Globus pallidus (tissue), 1 donor: ENCODE results near the gene POLR3C.
A peak's percentile ranks its signal among the peaks of the same experiment; 100 is the strongest.
"Not testable (repeated sequence)": the region's sequence is repeated elsewhere in the genome, so short reads cannot be mapped to it uniquely, and the experiment has no call there.

Experiments used
- DNase-seq: peaks from one replicate; pipeline ENCODE4 v3.0.0-alpha.2; 2015; ENCODE audit warnings: low spot score

Gene POLR3C, protein sequence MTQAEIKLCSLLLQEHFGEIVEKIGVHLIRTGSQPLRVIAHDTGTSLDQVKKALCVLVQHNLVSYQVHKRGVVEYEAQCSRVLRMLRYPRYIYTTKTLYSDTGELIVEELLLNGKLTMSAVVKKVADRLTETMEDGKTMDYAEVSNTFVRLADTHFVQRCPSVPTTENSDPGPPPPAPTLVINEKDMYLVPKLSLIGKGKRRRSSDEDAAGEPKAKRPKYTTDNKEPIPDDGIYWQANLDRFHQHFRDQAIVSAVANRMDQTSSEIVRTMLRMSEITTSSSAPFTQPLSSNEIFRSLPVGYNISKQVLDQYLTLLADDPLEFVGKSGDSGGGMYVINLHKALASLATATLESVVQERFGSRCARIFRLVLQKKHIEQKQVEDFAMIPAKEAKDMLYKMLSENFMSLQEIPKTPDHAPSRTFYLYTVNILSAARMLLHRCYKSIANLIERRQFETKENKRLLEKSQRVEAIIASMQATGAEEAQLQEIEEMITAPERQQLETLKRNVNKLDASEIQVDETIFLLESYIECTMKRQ

DNA sequence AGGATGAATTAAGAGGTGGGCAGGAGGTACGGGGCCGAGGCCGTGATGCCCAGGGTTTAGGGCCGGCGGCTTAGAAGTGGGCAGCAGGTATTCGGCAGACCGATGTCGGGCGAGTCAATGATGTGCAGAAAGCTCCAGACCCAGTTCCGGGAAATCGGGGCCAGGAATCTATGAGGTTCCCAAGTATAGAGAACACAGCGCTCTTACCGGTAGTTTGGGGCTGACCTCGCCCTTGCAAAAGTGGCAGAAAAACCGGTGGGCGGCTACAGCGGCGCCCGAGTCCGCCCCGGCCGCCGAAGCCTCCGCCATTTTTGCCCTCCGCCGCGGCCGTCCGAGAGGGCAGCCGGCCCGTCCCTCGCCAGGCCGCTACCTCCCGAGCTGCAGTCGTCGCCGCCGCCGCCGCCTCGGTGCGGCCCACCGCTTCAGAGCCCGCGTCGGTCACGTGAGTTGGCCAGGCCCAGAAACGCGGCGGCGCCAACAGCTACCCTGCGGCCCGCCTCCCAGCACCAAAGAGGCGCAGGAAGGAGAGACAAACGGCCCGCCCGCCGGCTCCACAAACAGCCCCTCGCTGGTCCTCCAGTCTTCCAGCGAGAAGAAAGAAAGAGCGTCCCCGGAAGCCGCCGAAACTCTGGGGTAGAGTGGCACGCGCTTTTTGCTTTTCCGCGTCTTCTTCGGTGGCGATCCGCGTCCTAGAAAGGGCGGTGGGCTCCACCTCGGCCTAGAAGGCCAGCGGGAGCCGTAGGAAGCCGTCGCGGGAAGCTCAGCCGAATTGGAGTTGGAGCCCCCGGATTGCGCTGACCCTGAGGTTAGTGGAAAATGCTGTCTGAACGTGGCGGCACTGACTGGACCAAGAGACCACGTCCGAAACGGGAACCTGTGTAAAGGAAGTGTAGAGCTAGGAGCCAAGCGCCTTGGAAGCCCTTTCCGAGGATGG, at the start of gene POLR3C, which contains the start of gene RNF115:
Gene POLR3C (plus strand): TSS at position 636 of the 934 bp plus-strand sequence. CDS start 1,577 bp downstream, outside the sequence.
Gene RNF115 (minus strand): TSS at position 531 of the 934 bp plus-strand sequence. CDS start 222 bp downstream, at position 309.
- peak; percentile 90 for DNase-seq

DNA sequence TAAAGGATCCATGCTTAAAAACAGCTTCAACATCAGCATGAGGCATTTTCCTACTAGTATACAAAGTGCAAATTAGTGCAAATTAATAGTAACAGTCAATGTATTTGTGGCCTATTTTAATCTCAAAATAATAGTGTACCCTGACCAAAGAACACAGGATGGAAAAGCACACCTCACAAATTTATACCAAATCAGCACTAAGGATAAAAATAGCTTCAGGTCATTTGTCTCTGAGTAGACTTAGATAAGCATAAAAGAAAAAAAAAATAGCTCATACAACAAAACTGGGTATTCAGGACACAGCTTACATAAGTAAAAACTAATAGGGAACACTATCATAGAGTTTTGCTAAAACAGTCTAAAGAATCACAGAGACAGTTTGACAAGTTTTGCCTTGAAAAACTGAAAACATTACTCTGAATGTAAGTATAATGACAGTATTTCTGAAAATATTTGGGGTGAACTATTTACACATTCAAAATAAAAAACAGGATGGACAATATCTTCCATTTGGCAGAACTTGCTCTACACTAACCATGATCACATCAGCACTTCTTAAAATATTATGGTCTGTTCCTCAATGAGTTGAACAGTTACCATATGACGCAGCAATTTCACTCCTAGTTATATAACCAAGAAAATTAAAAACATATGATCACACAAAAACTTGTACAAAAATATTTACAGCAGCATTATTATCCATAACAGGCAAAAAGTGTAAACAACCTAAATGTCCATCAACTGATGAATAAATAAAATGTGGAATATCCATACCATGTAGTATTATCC, 46.4 kb upstream of the POLR3C start:
- no peak for DNase-seq

DNA sequence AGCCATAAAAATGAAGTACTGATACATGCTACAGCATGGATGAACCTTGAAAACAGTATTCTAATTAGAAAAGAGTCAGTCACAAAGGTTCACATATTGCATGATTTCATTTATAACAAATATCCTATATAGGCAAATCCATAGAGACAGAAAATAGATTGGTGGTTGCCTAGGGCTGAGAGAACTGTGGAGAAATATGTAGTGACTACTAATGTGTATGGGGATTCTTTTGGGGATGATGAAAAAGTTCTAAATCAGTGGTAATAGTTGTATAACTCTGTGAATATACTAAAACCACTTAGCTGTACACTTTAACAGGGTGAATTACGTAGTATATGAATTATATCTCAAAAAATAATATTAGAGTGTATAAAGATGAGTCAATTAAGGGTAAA, 45.9 kb upstream of the POLR3C start:
- DNase-seq: no peak

DNA sequence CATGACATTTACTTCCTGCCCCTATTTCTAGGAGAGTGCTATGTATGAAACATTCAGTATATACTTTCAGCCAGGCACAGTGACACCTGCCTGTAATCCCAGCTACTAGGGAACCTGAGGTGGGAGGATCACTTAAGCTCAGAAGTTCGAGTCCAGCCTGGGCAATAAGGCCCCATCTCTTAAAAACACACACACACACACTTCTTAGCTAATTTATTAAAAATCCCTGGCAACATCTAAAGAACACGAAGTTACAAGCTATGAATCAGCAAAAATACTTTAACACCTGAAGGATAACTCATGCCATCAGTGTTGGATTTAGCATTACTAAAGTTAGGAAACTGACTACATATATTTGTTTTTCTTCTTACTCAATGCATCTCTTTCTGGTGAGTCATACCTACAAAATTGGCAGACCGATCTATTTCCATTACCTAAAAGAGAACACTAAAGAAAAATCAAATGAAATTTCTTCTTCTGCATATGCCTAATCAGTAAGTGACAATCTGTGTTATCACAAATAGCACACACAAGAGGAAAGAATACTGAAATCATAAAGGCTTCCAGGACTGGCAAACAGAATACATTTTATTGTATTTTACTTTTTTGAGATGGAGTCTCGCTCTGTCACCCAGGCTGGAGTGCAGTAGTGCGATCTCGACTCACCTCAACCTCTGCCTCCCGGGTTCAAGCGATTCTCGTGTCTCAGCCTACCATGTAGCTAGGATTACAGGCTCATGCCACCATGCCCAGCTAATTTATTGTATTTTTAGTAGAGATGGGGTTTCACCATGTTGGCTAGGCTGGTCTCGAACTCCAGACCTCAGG, 41.5 kb upstream of the POLR3C start:
- DNase-seq: no peak

DNA sequence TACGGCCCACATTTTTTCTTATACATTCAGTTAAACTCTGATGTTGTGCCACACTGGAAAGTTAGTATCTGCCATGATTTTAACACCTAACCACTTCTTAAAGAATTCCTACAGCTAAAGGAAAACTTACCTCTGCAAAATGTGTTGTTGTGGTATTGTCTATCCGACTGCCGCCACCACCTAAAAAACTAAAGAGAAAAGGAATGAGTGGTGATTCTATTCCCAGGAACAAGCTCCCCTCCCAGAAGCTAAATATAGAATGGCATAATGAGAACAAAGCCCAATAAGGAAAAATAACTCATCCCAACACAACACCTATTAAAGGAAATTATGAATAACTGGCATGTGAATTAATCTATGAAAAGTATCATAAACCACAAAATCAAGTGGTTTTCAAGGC, 39.6 kb upstream of the POLR3C start:
- no peak for DNase-seq

DNA sequence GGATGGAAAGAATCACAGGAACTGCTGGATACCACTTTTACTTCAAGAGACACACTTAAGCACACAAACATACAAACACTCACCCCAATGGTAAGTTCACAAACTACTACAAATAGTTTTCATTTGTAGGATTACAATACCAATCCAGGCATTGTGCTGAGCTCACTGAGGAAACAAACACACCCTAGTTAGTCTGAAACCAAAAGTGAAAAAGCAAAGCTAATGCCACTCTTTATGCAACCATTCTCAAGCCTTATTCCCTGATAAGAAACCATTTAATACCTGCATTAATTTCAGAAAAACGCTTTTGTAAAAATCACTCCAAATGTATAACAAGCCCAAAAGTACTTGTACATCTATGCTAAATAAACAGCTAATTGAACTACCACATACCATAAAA, 38.5 kb upstream of the POLR3C start:
- no peak for DNase-seq

DNA sequence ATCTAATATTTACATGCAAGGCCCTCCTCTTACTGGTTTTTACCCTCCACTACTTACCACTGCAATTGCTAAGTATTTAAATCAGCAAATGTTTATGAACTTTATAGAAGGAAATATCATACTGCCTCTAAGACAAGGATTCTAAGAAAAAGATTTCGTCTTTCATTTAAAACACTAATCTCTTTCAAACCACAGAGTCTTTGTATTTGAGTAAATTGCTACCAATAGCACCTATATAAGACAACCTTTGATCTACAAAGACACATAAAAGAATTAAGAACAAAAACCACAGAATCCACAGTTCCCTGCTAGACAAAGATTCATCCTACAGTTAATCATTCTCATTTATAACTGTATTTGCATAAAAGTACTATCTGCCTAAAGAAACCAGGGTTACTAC, 37.7 kb upstream of the POLR3C start:
- no peak for DNase-seq

DNA sequence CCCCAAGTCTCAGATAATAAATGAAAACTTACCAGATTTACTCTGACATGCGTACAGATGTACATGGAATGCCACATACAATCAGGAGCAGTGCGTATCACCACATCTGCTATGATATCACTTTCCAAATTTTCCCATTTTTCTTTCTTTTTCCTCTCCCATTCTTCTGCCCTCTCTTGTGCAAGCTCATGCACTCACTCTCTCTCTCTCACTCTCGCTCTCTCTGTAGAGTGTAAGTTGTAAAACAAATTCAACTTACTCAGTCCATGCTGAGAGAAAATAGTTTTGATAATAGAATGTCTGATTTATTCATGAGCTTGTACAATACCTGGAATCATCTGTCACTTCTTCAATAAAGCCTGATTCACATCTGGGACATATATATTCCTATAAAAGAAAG, 35.4 kb upstream of the POLR3C start:
- DNase-seq: no peak

DNA sequence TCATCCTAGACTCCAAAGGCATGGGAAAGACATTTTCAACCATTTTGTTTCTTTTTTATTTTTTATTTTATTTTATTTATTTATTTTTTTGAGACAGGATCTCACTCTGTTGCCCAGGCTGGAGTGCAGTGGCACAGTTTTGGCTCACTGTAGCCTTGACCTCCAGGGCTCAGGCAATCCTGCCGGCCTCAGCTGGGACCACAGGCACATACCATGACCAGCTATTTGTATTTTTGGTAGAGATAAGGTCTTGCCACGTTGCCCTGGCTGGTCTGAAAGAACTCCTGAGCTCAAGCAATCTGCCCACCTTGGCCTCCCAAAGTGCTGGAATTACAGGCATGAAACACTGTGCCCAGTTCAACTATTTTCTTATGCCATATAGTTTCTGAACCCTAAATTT, 32.1 kb upstream of the POLR3C start:
- not testable (repeated sequence) for DNase-seq

DNA sequence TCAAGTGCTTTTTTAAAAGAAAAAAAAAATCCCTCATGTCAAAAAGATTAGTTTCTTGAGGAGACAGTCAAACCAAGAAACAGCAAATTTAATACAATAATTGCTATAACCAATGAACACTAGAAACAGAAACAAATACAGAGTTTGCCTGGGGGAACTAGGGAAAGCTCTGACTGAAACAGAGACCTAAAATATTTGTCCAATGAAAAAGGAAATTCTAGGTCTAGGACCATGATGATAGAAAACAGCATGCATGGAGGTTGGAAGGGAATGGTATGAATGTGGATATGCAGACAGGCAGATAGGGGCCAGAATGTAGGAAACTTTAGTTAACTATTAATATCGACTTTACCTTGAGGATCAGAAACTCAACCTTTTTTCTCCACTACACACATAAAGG, 31.5 kb upstream of the POLR3C start:
- DNase-seq: no peak

DNA sequence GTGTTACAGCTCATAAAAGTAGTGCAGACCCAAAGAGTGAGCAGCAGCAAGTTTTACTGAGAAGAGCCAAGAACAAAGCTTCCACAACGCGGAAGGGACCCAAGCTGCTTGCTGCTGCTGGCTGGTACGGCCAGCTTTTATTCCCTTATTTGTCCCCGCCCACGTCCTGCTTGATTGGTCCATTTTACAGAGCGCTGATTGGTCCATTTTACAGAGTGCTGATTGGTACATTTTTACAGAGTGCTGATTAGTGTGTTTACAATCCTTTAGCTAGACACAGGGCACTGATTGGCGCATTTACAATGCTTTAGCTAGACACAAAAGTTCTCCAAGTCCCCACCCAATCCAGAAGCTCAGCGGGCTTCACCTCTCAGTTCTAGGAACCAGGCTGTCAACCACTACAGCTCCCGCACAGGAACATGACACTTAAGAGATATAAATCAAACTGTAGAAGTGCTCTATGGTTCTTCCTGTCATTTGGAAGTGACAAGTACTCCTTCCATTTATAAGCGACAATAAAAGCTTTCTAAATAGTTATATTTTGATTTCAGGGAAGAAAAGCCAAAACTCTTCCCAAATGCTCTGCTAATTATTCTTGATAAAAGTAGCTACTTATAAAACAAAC, 28.6 kb upstream of the POLR3C start:
- no peak for DNase-seq

DNA sequence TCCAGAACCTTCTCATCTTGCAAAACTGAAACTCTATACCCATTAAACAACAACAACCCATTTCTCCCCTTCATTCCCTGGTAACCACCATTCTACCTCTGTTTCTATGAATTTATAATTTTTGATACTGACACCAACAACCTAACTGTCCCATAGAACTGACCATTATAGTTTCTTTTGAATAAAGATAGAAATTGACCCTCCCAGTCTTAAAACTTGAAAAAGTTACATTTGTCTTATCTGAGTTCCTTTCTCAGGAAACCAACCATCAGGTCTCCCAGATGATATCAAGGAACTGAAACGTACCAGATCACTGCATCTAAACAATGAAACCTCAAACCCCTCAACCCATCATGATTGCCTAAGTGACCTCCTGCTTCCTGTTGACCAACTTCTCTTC, 27.2 kb upstream of the POLR3C start:
- no peak for DNase-seq

DNA sequence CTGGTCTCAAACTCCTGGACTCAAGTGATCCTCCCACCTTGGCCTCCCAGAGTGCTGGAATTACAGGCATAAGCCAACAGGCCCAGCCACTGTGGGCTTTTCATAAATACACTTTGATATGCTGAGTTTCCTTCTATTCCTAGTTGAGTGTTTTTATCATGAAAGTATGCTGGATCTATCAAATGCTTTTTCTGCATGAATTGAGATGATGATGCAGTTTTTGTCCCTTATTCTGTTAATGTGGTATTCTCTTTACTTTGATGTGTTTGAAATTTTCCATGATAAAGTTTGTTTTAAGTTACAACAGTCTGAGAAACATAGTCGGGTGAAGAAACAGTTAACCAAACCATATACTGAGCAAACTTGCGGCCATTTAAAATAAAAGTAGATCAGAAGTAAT, 24.2 kb upstream of the POLR3C start:
- no peak for DNase-seq

DNA sequence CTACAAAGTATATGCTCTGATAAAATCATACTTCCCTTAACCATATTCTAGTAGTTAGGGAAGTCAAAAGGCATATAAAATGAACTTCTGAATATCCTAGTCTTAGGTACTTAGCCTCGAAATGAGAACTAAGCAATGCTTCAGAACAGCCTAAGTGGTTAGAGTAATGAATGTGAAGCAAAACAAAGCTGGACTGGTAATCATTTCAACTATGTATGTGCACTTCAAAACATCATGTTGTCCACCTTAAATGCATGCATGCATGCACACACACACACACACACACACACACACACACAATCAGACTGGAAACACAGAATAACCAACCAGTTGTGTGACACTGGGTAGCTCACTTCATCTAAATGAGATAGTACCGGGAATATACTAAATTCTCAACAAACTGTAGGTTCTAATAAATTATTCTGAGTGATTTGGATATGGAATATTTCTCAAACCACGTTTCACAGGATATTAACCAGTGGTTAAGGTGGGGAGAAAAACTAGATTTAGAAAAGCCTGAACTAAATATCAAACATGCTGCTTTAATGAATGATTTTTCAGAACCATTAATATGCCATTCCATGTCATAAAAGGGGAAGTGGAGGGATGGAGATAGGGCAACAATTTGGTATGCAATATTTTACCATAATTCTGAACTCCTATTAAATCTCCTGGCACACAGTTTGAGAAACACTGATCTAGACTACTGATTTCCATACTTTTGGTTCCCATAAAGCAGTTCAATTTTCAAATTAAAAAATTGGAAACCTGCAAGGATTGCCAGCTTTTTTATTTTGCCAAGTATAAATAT, 19.6 kb upstream of the POLR3C start:
- no peak for DNase-seq

DNA sequence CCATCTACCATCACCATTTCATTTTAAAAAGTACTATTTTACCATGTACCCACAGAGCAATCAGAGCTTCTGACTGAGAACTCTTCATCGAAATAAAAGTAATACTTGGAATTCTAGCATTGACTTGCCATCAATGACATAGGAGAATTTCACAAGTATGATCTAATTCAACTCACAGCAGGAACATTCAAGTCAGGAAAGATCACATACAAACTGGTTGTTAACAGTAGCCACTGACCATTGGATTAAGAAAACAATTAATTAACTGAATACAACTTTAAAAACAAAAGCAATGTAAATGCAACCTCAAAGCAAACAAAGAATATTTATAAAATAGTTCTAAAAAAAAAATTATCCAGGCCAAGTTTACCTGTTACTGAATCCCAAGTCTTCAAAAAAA, 18.9 kb upstream of the POLR3C start:
- DNase-seq: no peak

DNA sequence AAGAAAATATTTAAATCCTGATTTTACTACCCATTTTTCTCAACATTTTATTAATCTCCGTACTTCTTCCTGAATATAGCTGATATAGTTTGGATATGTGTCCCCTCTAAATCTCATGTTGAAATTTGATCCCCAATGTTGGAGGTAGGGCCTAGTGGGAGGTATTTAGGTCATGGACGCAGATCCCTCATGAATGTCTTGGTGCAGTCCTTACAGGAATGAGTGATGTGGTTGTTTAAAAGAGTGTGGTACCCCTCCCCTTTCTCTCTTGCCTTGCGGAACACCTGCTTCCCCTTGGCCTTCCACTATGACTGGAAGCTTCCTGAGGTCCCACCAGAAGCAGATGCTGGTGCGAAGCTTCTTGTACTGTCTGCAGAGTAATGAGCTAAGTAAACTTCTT, 17.6 kb upstream of the POLR3C start:
- no peak for DNase-seq

DNA sequence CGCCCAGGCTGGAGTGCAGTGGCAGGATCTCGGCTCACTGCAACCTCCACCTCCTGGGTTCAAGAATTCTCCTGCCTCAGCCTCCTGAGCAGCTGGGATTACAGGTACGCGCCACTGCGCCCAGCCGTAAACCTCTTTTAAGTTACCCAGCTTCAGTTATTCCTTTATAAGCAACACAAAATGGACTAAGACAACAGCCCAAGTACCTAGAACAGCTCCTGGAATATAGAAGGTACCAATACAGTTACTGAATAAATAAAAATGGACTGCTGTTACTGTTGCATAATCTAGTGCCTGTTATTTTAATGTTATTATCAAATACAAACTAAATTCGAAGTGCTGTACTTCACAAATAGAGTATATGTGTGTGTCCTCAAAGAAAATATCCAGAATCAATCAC, 17.2 kb upstream of the POLR3C start:
- DNase-seq: no peak

DNA sequence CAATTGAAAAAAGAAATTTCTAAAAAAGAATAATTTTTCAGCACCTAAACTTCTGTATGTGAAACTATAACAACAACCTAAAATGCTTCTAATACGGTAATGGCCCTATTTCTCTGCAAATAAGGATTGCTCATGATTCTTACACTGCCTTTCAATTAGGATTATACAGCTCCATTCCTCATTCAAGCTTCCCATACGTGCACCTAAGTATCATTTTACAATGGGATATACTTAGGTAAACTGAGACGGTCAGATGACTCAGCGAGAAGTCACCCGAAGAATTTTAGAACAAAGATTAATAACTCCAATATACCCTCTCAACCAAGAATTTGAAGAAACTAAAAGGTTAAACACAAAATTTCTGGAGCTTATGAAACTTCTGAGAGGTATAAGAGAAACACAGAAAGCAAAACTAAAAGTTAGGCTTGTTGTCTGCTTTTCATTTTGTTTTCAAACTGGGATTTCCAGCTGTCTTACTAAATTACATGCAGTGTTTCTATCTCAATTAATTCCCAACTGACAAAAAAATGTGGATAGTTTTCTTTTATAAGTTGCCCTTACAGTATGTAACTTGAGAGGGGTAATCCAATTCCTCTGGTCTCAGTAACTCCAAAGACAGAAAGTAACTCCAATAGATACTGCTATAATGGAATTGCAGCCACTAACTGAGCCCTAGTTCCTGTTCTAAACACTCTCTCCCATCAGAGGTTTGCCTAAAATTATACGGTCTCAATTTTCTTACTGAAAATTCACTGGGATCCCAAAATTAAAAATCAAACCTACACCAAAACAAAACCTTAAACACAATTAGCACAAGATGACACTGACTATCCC, 10.8 kb upstream of the POLR3C start:
- DNase-seq: not testable (repeated sequence)

DNA sequence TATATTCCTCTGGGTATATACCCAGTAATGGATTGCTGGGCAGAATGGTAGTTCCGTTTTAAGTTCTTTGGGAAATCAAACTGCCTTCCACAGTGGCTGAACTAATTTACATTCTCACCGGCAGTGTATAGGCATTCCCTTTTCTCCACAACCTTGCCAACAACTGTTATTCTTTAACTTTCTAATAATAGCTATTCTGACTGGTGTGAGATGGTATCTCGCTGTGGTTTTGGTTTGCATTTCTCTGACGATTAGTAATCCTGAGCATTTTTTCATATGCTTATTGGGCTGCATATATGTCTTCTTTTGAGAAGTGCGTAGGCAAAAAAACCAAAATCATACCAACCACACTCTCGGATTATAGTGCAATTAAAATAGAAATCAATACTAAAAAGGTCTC, 5.9 kb upstream of the POLR3C start:
- not testable (repeated sequence) for DNase-seq
